GM18867 (cell line): ENCODE measurements around the gene KCTD18.
A peak's percentile ranks its signal among the peaks of the same experiment; 100 is the strongest.

Source experiments
- ATAC-seq: cut with Tn5 transposase; IDR thresholded peaks from one replicate; pipeline ENCODE4 v1.9.1; 2021; ENCODE audit warnings: mild to moderate bottlenecking, moderate library complexity; ENCODE audit not compliant: unreplicated experiment

Gene KCTD18

DNA sequence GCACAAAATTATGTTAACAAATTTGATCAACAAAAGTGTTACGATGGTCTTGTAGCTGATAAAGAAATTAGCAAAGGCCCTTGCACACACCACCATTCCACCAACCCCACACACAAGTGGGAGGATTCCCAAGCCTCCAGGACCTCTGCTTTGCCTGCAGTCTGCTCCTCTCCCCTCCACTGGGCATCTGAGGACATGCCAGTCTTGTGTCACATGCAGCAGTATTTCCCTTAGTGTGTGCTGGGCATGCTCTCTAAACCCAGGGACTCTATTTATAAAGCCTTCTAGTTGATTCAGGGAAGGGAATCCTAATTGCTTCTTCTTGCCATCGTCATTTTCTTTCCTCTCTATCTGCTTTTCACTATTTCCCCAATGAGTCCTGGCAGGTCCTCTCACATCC, 53.3 kb downstream of the KCTD18 start:
- ATAC-seq: no peak

GRCh38 chr2:200455958-200456421, 53.9 kb downstream of the KCTD18 start:
- peak; percentile 57 for ATAC-seq

DNA sequence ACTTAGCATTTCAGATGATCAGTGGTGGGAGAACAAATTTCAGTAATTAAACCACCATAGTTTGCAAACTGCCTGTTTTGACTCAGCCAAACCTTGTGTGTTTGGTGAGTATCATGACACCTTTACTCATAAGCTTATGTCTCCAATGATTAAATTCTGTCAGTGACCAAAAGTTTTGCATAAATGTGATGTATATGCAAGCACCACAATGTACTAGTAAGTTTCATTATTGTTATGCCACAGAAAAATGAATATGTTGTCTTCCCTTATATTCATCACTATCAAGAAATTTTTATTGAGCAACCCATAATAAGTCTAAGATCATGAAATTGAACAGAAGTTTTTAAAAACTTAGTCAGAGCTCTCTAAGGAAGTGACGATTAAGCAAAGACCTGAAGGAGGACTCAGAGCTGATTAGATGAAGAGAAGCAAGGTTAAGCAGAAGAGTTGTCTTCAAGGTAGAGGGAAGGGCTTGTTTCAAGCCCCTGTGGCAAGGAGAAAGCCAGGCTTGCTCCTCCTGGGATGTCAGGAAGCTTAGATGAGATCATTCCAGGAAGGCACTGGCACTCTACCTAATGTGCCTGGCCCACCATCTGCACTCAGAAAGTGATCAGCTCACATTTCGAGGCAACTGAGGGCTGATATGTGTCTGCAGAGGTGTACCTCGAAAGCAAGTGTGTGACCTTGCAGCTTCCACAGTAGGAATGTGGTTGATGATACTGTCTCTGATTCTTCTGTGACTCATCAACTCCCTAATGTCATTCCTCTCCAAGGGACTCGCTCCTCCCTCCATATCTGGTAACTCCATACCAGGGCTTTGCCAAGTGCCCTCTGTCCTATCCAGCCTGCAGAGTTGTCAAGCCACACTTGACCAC, 54.7 kb downstream of the KCTD18 start:
- ATAC-seq: peak; percentile 88

GRCh38 chr2:200453853-200454534, 55.9 kb downstream of the KCTD18 start:
- no peak for ATAC-seq

DNA sequence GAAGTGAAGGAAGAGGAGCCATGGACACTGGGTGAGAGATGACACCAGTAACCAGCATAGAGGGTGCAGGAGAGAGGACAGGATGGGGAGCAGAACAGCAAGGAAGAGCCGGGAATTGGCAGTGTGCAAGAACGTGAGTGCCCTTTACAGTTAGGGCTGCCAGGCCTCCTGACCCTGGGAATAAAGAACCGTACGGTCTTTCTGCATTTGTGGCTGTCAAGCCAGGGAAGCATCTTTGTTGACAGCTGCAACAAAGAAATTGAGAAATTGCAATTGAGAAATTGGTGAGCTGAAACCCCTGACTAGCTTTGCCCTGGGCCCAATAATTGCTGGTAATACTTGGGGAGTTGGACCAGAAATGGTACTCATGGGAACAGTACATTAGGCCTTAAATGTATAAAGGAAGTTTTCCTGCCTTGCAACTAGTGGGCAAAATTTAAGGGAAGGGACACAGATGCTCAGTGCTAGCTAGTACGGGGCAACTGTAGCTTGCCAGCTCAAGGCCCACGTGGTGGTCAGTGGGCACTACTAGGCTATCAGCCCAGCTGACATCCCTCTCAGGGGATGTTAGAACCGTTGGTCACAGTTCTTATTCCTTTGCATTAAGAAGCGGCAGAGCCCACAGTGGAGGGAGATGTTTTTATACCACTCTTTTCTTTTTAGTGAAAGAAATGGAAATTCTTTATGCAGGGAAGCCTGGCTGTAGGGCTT, 56.6 kb downstream of the KCTD18 start:
- ATAC-seq: no peak

GRCh38 chr2:200452377-200452776, 57.5 kb downstream of the KCTD18 start:
- ATAC-seq: no peak

DNA sequence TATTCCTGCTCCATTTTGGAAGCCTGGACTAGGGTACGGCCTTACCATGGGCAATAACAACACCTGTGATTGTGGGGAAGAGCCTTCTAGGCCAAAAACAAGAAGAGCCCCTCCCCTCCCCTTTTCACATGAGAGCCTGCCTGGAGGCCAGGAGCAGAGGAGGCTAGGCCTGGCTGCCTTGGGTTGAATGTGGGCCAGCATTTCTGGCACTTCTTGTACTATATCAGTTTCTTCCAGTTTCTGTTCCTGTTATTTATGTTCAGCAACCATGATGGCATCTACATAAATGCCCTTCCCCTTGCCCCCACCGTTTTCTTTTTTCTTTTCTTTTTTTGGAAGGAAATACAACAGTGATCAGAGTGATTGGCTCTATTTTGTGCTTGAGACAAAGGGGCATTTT, 58.4 kb downstream of the KCTD18 start:
- ATAC-seq: peak; percentile 38

- no peak for ATAC-seq
Measured at GRCh38 chr2:200450288-200450687, 59.6 kb downstream of the KCTD18 start.

GRCh38 chr2:200449149-200449548, 60.7 kb downstream of the KCTD18 start:
- ATAC-seq: no peak

DNA sequence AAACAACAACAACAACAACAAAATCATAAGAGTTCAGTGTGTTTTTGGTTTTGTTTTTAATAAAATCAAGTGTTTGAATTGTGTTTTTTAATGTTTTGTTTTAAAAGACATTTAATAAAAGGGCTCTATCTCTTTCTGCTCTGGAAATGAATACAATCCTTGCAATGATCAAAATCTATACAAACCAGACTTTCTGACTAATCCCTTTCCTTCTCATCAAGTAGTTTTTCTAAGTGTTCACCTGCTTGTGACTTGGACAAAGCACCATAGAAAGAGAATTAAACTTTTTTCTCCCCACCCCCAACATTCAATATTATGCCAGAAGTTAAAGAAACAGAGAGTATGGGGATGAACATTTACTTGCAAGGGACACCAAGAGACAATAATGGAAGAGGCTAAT, 61.4 kb downstream of the KCTD18 start:
- no peak for ATAC-seq

DNA sequence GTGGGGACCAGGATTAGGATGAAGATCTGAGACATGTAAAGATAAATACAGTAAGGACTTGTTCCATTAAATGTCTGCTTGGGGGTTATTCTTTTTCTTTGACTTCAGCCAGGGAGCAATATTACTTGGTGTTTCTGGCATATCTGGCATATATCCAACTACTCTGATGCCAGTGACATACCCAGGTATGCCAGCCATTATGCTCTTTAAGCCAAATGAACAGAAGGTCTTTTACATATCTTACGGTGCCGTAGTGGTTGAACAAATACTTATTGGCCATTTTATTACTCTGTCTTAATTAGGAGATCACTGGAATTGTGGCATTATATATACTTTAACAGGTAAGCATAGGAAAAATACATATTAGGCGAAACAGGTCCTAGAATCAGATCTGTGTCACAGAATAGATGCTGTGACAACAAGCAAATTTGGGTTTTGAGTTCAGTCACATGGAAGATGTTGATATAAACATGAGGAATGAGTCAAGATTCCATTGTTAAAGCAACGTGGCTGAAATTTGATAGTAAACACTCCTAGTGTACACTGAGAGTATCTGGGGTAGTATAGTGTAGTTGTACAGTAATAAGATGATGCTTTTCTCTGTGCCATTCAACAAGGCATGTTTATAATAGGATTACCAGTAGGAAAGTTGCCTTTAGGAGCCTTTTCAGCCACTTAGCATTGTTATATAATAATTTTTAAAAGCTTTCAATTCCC, 62.6 kb downstream of the KCTD18 start:
- no peak for ATAC-seq

DNA sequence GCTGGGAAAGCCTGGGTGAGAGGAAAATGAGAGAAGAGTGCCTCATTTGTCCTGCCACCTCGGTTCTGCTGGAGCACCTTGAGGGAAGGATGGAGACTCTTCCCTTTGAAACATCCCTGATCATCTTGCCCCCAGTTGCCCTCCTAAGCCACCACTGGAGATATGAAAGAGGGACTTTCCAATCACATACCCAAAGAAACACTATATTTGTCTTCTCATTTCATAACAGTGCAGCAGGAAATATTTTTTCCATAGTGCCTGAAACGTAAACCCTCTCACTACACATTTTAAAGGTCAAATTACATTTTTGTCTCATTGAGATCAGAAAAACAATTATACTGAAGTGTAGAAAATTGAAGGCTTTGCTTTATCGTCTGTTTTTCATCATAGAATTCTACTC, 63.3 kb downstream of the KCTD18 start:
- ATAC-seq: no peak

GRCh38 chr2:200445284-200445683, 64.6 kb downstream of the KCTD18 start:
- ATAC-seq: no peak

DNA sequence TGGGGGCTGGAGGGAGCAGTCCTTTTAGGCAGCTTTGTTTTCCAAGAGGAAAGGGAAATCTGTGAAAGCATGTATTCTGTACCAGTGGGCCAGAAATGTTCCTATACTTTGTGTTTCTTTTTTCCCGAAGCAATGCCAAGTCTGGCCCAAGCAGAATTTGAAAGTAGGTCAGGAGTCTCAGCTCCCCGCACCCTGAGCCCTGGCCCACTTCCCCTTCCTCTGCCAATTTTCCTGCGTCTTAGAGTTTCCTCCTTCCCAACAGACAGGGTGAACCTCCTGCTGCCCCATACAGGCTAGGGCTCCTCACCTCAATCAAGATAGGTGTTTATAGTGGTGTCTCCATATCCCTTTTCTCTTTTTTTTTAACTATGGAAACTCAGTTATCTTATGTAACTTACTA, 65.3 kb downstream of the KCTD18 start:
- no peak for ATAC-seq

DNA sequence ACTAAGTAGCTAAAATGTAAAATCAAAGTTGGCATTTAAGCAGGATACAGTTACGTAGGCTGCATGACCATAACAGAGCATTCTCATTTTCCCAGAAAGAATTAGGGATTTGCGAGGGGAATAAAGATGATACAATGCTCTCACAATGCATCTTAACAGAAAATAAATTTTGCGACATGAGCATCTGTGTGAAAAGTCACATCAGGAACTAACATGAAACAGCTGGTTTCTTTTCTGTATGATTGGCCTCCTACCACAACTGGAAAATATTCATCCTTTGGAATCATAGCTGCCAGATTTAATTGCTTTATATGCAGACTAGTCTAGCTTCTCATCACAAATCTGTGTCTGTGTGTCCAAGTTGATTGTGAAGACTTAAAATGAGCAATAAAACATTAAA, 66.0 kb downstream of the KCTD18 start:
- ATAC-seq: no peak

DNA sequence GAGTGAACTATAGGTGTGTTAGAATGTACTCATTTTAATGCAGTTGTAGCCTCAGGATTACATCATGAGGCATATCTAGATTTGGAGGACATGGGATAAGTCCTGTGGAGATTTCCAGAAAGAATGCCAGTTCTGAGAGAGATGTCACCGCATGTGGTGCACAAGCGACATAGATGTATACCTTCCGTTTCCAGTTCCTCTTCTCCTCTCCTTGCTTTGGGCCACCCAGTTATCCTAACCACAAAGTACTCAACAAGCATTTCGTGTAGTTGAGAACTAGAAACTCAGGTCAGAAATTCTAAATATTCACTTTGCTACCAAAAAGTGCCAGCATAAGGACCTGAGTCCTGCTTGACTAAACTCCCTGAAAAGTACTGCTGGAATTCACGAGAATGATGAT, 66.5 kb downstream of the KCTD18 start:
- ATAC-seq: no peak

GRCh38 chr2:200442471-200442870, 67.4 kb downstream of the KCTD18 start:
- ATAC-seq: no peak

GRCh38 chr2:200439981-200440380, 69.9 kb downstream of the KCTD18 start:
- ATAC-seq: no peak
